ENCODE measurements around the gene ROR2.

ROR2 gene

DNA sequence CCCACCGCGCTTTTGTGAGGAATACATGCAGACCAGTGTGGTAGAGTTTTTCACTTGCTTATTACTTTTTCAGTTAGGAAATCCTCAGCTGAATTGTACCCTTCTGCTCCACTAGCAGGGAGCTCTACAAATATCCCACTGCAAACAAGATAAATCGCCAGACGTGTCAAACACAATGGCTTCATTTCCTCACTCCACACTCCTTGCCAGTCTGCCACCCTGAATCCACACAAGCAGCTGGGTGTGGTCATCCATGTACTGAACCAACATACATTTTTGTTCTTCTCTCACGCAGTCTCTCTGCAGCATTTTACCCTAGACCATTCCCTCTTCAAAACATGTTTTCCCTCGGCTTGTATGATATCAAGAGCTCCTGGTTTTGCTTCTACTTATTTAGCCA lies 3.7 kb upstream of the ROR2 start:
- TF ChIP-seq, protein P1, sequence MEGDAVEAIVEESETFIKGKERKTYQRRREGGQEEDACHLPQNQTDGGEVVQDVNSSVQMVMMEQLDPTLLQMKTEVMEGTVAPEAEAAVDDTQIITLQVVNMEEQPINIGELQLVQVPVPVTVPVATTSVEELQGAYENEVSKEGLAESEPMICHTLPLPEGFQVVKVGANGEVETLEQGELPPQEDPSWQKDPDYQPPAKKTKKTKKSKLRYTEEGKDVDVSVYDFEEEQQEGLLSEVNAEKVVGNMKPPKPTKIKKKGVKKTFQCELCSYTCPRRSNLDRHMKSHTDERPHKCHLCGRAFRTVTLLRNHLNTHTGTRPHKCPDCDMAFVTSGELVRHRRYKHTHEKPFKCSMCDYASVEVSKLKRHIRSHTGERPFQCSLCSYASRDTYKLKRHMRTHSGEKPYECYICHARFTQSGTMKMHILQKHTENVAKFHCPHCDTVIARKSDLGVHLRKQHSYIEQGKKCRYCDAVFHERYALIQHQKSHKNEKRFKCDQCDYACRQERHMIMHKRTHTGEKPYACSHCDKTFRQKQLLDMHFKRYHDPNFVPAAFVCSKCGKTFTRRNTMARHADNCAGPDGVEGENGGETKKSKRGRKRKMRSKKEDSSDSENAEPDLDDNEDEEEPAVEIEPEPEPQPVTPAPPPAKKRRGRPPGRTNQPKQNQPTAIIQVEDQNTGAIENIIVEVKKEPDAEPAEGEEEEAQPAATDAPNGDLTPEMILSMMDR (IDR thresholded peaks at IDR 0.05; ENCODE audit: insufficient read depth, low read length, missing control alignments), result no peak
- CTCF ChIA-PET, result interaction anchor here (0.7 to 7.9 kb wide), 28 partner anchors 9 to 530 kb away, joined by 3 to 114 read pairs (median 8); partner anchors contain the start of genes NFIL3 and SPTLC1
- H3K4me3 ChIP-seq (ENCODE audit: low read depth, low read length), result no peak overlapping the region
- POLR2A ChIA-PET, result no interaction called here
- no peak for DNase-seq (ENCODE audit: low read depth, low spot score)

DNA sequence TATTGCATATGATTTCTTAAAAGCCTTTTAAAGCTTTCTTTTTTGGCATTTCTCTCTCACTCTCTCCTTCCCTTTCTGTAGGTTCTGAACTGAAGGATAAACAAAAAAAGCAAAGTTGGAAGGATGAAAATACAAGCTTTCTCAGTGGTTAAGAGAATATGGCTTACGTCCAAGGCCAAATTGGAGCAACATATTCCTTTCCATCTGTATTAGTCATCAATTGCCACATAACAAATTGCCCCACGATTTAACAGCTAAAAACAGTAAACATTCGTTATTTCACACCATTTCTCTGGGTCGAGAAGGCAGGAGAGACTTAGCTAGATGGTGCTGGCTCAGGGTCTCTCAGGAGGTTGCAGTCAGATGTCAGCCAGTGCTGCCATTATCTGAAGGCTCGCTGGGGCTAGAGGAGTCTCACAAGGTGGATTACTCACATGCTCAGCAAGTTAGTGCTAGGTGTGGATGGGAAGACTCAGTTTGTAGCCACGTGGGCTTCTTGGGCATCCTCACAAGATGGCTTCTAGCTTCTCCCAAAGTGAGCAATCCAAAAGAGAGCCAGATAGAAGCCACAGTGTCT lies 2.0 kb upstream of the ROR2 start:
- no peak overlapping the region for H3K4me3 ChIP-seq (ENCODE audit: low read depth, low read length)
- ChIA-PET CTCF (interaction anchor here (1.0 to 7.9 kb wide), 12 partner anchors 9 to 1036 kb away, joined by 3 to 114 read pairs (median 6); no protein-coding TSS in a partner anchor), POLR2A (no interaction called here)
- DNase-seq (ENCODE audit: low read depth, low spot score), result no peak
- TF ChIP-seq, protein P1 (IDR thresholded peaks at IDR 0.05; ENCODE audit: insufficient read depth, low read length, missing control alignments), result no peak

DNA sequence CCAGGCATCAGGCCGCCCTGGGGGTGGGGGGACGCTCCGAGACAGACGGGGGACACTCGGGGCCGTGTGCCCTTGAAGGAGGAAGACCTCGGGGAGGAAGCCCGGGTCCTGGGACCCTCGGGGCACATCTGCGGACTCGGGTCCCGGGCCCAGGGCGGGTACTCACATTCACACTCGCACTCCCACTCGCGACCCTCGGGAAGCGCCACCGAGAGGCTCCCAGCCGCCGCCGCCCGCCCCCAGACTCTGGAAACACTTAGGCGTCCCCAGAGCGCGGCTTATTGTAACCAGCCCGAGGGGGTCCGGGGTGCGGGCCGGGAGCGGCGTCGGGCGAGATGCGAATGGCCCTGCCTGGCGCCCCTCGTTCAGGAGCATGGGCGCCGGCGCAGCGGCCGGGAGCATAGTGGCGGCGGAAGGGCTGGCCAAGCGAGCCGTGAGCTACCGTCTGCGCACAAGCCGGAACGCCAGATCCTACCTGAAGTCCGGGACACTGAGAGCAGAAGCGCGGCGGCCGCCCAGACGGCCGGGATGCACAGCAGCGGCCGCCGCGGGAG lies 559 bp downstream of the ROR2 start:
- TF ChIP-seq, protein P1 (IDR thresholded peaks at IDR 0.05; ENCODE audit: insufficient read depth, low read length, missing control alignments), result no peak
- peak overlapping the region; percentile 60 for H3K4me3 ChIP-seq (ENCODE audit: low read depth, low read length)
- ChIA-PET CTCF (interaction anchor here (0.6 to 7.9 kb wide), 19 partner anchors 11 to 1033 kb away, joined by 3 to 114 read pairs (median 5); no protein-coding TSS in a partner anchor), POLR2A (no interaction called here)
- DNase-seq (ENCODE audit: low read depth, low spot score), result no peak

DNA sequence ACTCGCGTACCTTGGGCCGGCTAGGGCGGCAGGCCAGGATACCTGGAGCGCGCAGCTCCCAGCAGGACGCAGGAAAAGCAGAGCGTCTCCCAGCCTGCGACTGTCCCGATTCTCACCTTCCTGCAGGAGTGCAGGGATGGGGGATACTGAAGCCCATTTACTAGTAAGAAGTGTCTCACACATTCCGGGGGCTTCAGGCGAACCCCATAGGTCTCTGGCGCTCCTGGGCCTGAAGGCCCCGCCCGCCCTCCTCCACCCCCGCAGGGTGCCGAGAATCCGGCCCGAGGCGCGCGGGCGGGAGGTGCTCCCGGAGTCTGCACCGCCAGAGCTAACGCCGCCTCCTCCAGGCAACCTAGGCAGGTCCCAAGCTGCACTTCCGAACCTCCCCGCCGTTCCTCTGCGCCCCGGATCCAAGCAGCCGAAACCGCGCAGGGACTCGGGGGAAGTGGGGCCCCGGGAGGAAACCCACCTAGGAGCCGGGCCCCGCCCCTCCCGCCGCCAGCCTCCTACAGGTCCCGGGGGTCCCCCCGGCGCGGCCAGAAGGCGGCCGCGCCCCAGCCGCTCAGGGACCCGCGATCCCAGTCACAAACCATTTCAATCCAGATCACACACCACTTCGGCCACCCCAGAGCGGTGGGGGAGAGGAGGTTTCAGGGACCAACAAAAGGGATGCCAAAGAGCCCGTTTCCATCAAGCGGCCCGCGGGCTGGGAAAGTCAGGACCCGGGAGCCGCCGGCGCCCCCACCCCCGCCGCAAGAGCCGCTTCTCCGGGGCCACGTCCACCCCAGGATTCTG lies 1.2 kb downstream of the ROR2 start:
- no peak for DNase-seq (ENCODE audit: low read depth, low spot score)
- peak overlapping the region; percentile 60 for H3K4me3 ChIP-seq (ENCODE audit: low read depth, low read length)
- TF ChIP-seq, protein P1 (IDR thresholded peaks at IDR 0.05; ENCODE audit: insufficient read depth, low read length, missing control alignments), result peak; percentile 35
- CTCF ChIA-PET, result interaction anchor here (0.9 to 7.9 kb wide), 11 partner anchors 11 to 214 kb away, joined by 3 to 114 read pairs (median 6); no protein-coding TSS in a partner anchor
- POLR2A ChIA-PET, result no interaction called here

DNA sequence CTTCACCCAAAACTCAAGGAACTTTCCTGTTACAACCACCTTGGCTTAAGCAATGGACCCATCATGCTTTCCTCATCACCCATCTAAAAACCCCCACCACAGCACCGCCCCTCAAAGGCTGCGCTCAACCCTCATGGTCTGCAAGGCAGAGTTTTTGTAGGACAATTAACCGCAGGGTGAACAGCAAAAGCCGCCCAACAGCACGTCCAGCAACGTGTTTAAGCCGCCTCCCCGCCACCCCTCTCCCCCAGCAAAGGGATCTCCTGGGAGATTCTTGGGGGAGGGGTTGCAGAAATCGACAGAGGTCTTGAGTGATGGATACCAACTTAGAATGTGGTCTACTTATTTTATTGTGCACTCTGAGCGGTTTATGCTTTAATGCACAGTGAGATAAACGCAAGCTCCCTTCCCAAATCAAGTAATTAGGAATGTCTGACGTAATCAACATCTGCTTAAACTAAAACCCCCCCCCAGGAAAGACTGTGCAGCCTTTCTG lies 1.9 kb downstream of the ROR2 start:
- DNase-seq (ENCODE audit: low read depth, low spot score), result no peak
- CTCF ChIA-PET, result interaction anchor here (0.9 kb wide), 1 partner anchor 175 kb away, joined by 3 read pairs; no protein-coding TSS in a partner anchor

More for the DNA sequence above, 1.9 kb downstream of the ROR2 start:
- POLR2A ChIA-PET, result no interaction called here
- TF ChIP-seq, protein P1 (IDR thresholded peaks at IDR 0.05; ENCODE audit: insufficient read depth, low read length, missing control alignments), result no peak
- peak overlapping the region; percentile 60 for H3K4me3 ChIP-seq (ENCODE audit: low read depth, low read length)
